ENCODE measurements around the gene CCDC102A.
A peak's percentile ranks its signal among the peaks of the same experiment; 100 is the strongest.
"Not testable (repeated sequence)": the region's sequence is repeated elsewhere in the genome, so short reads cannot be mapped to it uniquely, and the experiment has no call there.

The CCDC102A gene

DNA sequence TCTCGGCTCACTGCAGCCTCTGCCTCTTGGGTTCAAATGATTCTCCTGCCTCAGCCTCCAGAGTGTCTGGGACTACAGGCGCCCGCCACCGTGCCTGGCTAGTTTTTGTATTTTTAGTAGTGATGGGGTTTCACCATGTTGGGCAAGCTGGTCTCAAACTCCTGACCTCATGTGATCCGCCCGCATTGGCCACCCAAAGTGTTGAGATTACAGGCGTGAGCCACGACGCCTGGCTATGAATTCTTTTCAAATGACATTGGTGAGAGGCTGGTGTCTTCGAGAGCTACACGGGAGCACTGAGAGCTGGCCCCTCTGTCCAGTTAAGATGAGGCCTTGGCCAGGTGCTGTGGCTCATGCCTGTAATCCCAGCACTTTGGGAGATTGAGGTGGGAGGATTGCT, 36.4 kb downstream of the CCDC102A start:
- not testable (repeated sequence) for DNase-seq

DNA sequence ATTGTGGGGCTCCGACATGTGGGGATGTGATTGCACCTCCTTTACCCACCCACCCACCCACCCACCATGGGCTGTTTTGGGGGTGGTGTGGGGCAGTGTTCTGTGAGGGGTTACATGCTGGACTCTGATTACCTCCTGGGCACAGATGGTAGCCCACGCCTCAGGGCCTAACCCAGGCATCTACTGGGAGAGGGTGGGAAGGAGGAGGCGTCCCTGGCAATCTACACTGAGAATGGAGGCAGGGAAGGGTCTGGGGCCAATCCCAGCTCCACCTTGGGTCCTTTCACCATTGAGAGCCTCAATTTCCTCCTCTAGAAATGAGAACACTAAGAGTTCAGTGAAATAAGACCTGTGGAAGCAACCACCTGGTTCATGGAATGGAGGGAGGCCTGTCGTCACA, 38.3 kb downstream of the CCDC102A start:
- DNase-seq: no peak

DNA sequence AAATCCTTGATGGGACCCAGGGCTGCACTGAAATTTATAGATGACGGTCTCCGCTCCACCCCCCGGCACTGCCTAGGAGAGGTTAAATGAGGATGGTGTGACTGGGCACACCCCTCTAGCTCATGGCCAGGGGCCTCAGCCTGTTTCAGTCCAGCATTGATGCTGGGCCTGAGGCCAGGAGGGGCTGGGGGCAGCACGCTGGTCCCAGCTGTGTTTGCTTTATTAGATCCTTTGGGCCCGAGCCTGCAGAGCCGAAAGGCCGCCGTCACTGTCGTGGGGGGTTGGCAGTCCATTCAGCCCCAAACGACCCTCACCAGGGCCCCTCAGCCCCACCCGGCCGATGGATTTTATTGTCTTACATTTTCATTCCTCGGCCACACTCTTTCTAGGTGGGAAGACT, 39.2 kb downstream of the CCDC102A start:
- DNase-seq: no peak

DNA sequence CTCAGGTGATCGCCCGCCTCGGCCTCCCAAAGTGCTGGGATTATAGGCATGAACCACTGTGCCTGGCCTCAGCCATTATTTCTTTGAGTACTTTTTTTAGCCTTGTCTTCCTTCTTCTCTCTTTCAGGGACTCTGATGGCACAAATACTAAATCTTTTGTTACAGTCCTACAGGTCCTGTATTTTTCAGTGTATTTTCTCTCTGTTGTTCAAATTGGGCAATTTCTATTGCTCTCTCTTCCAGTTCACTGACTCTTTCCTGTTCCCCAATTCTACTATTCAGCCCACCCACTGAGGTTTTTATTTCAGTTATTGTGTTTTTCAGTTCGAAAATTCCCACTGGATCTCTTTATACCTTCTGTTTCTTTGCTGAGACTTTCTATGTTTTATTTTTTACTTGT, 42.6 kb downstream of the CCDC102A start:
- no peak for DNase-seq

DNA sequence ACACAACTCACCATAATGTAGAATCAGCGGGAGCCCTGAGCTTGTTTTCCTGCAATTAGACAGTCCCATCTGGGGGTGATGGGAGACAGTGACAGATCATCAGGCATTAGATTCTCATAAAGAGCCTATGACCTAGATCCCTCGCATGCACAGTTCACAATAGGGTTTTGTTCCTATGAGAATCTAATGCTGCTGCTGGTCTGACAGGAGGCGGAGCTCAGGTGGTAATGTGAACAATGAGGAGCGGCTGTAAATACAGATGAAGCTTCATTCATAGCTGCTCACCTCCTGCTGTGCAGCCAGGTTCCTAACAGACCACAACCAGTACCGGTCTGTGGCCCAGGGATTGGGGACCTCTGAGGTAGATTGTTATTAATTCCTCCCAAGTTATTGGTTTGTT, 47.1 kb downstream of the CCDC102A start:
- DNase-seq: no peak

- DNase-seq: no peak
Observed at GRCh38 chr16:57486858-57487834, 49.2 kb downstream of the CCDC102A start.

DNA sequence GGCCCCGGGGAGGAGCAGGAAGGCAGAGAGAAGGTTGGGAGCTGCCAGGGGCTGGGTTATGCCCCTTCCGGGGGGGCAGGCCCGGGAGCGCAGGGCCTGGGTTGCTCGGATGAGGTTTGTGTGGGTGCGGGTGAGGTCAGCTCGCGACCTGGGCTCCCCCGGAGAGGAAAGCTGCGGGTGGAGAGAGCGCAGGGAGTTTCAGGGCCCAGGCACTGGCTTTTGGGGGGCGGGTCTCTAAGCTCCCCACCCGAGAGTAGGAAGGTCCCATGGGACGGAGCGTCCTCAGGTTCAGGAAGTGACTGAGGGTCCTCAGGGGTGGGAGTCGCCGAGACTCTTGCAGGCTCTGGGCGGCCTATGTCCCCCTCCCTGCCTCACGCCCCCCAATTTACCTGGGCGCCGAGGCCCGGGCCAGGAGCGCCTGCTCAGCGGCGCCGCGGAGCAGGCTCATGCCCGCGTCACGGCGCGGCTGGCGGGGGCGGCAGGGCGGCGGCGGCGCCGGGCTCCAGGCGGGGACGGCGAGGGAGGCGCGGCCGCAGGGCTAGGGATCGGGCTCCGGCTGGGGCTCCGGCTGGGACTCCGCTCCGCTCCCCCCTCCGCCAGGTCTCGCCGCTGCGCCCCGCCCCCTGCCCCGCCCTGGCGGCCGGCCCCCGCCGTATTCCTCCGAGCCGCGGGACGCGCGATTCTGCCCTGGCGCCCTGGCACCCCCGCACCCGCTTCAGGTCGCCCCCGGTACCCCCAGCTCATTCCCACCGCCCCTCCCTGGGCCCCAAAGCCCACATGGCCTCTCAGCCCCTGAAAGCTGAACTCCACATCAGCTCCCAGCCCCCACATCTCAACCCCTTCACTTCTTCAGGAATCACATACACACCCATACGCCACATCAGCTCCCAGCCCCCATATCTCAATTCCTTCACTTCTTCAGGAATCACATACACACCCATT, 50.2 kb downstream of the CCDC102A start, which contains the start of gene DOK4:
TSS of gene DOK4 (minus strand) at position 578 of the 942 bp plus-strand sequence. CDS start 6,986 bp downstream, outside the sequence.
- peak; percentile 73 to 75 for DNase-seq

DNA sequence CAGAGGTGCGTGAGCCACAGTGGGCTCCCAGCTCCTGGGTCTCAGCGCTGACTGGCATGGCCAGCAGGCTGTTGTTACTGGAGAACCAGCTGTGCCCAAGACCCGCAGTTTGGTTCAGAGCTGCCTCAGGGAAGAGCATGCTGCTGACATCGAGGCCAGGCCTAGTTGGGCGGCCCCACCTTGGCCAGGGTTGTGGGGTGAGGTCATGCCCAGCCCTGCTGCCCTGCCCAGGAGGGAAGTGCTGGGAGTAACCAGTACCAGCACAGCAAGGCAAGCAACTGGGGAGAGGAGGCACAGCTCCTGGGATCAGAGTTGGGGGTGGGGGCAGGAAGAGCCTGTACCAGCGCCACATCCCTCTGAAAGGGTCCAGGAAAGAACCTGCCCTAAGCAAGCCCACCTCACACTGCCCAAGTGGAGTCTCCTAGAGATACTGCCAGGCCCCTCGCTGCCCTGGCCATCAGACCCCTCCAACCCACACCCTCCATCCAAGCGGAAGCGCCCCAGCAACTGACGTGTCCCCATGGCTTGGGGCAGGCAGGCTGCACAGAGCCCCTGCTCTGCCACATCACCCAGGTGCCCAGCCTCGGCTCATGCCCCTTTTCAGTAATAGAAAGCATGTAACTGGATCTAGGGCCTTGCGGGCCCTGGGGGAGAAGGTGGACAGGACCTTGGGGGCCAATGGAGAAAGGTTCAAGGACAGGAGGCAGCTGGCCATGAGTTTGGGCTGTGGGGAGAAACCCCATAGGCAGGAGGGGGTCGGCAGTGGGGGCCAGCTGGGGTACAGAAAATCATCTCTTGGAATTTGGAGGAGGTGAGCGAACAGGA, 51.1 kb downstream of the CCDC102A start:
- no peak for DNase-seq

GRCh38 chr16:57484515-57485005, 51.8 kb downstream of the CCDC102A start:
- DNase-seq: no peak

- DNase-seq: no peak
Observed at GRCh38 chr16:57483725-57484514, 52.5 kb downstream of the CCDC102A start.

DNA sequence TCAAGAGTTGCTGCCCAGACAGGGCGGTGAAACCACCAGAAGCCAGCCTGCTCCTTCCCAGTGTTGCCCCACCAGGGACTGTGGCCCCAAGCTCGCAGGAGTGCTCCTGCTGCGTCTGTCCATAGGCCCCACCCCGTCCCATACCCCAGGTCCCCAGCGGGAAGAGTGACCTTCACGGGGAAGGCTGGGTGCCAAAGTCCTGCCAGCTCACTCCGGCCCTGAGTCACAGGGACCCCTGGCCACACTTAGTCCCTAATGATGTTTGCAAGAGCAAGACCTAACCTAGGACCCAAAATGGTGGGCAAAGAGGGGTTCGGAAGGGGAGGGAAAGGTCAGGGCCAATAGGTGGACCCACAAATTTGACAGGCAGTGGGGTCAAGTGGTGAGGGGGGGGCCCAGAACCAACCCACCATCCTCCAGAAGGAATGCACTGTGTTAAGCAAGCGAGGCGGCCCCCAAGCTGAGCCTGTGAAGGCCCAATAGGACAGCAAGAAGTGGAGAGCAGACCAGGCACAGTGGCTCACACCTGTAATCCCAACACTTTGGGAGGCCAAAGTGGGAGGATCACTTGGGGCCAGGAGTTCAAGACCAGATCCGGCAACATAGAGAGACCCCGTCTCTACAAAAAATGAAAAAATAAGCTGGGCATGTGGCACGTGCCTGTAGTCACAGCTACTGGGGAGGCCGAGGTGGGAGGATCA, 53.4 kb downstream of the CCDC102A start:
- no peak for DNase-seq

- no peak for DNase-seq
Observed at GRCh38 chr16:57481421-57481820, 55.0 kb downstream of the CCDC102A start.

- DNase-seq: no peak
Observed at GRCh38 chr16:57480754-57481230, 55.6 kb downstream of the CCDC102A start.

GRCh38 chr16:57479976-57480753, 56.2 kb downstream of the CCDC102A start:
- no peak for DNase-seq

DNA sequence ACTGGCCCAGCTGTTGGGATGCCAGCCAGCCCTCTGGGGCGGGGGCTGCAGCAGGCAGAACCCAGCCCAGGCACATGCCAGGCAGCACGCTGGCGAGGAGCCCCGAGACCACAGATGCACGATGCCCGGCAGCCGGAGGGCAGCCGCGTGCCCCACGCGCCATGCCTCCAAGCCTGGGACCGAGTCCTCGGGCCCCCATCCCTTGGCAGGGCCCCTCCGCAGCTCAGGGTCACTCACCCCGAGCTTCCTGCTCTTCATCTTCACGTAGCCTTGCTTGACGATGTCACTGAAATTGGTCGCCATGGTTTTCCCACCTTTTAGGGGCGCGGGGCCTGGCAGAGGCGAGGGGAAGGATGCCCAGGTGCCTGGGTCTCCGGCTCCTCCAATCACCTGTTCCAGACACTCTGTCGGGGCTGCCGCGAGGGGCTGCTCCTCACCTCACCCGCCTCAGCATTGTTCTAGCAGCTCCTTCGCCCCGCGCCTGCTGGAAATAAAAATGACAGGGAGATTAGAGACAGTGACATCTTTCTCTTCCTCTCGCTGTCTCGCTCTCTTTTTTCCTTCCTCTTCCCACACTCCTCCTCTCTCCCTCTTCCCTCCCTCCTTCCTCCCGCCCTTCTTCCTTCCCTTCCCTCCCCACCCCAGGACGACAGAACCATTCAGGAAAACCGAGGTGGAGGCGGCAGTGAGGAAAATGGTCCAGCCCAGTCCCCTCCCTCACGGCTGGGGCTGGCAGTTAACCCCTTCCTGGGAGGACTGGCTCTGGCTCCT, 57.0 kb downstream of the CCDC102A start:
- DNase-seq: no peak

- DNase-seq: no peak
Observed at GRCh38 chr16:57478396-57479204, 57.8 kb downstream of the CCDC102A start.

DNA sequence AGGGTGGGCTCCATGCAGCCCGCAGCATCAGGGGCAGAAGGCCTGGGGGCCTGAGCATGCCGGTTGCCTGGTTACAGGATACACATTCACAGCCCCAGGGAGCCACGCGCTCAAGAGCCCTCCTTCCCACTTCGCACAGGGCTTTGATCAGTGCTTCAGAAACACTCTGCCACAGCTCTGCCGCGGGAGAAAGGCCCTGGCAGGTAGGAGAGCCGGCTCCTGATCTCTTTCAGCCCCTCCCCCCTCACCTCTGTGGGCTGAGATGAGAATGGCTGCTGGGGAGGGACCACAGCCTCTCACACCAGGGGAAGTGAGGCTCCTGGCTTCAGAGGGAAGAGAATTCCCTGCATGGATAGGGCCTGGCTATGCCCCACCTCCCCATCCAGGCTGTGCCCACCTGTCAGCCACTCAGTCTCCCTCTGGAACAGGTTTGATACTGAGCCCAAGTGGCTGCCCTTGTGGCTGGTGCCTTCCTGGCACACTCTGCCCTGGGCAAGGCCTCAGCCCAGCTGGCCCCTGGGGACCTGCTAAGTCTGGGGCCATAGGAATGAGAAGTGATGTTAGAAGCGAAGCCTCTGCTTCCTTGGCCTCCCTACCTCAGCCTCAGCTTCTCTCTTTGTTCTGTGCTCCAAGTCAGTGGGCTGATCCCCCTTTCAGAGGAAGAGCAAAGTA, 58.7 kb downstream of the CCDC102A start:
- DNase-seq: no peak
